ENCODE data around the gene ATP13A4. TPM values are rescaled to one million over a fixed set of nuclear protein-coding genes. Genes with fewer than 3 reads are reported as not detected.

ATP13A4 gene
- total RNA-seq, 1 experiment from 2014 or later: not detected

DNA sequence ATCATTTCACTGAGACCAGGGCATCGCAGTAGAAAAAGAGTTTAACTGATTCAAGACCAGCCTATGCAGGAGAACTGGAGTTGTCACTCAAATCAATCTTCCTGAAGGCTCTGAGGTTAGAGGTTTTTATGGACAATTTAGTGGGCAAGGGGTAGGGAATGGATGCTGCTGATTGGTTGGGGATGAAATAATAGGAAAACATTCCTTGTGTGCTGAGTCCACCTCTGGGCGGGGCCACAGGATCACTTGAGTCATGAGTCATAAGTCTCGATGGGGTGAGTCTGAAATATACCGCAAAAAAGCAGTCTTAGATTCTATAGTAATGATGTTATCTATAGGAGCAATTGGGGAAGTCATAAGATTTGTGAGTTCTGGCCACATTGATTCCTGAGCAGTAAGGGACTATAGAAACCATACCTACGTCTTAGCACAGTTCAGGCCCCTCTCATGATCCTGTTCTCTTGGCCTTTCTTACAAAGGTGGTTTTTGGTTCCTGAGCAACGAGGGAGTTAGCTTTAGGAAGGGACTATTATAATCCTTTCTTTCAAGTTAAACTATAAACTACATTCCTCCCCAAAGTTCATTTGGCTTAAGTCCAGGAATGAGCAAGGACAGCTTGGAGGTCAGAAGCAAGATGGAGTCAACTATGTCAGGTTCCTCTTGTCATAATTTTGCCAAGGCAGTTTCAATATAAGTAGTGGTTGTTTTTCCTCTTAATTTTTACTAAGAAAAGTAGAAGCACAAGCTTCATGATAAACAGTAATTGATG, 35.6 kb upstream of the ATP13A4 start:
- POLR2A ChIA-PET: interaction anchor here (0.7 to 0.9 kb wide), 2 partner anchors 13 to 16 kb away, joined by 4 read pairs; no protein-coding TSS in a partner anchor
- H3K27me3 Mint-ChIP-seq (ENCODE audit: insufficient read depth, unreplicated experiment): no peaks in the 10 kb centered on the region
- no TSS peak for BruUV-seq (replicated peaks)
- intact Hi-C loops (cut with micrococcal nuclease): no loop called here
- DNase-seq (ENCODE audit: unreplicated experiment): peak; percentile 82
- no peak overlapping the region for H3K4me3 Mint-ChIP-seq (ENCODE audit: unreplicated experiment)
- no peaks in the 10 kb centered on the region for H3K36me3 Mint-ChIP-seq (ENCODE audit: insufficient read depth, unreplicated experiment)
- no peak for TF ChIP-seq CTCF (IDR thresholded peaks at IDR 0.05; ENCODE audit: unreplicated experiment)
- H3K27ac Mint-ChIP-seq (ENCODE audit: low read depth, unreplicated experiment): no peak overlapping the region
- CTCF ChIA-PET: interaction anchor here (0.7 kb wide), 1 partner anchor 1125 kb away, joined by 3 read pairs; no protein-coding TSS in a partner anchor
- peaks cover 18% of the 10 kb centered on the region for H3K4me1 Mint-ChIP-seq (ENCODE audit: insufficient read depth, unreplicated experiment)
- H3K9me3 Mint-ChIP-seq (ENCODE audit: unreplicated experiment): no peaks in the 10 kb centered on the region

GRCh38 chr3:193589616-193590015, 34.9 kb upstream of the ATP13A4 start:
- no peak for DNase-seq (ENCODE audit: unreplicated experiment)
- POLR2A ChIA-PET: interaction anchor here (0.5 to 0.7 kb wide), 2 partner anchors 15 to 849 kb away, joined by 4 read pairs; no protein-coding TSS in a partner anchor

GRCh38 chr3:193589129-193589528, 34.4 kb upstream of the ATP13A4 start:
- BruUV-seq (replicated peaks): no TSS peak
- no peak for DNase-seq (ENCODE audit: unreplicated experiment)
- intact Hi-C loops (cut with micrococcal nuclease): no loop called here

More at GRCh38 chr3:193589616-193590015, 34.9 kb upstream of the ATP13A4 start:
- Mint-ChIP-seq H3K4me1 (ENCODE audit: insufficient read depth, unreplicated experiment) (peaks cover 18% of the 10 kb centered on the region), H3K27ac (ENCODE audit: low read depth, unreplicated experiment) (no peak overlapping the region), H3K9me3 (ENCODE audit: unreplicated experiment) (no peaks in the 10 kb centered on the region), H3K27me3 (ENCODE audit: insufficient read depth, unreplicated experiment) (no peaks in the 10 kb centered on the region), H3K36me3 (ENCODE audit: insufficient read depth, unreplicated experiment) (no peaks in the 10 kb centered on the region), H3K4me3 (ENCODE audit: unreplicated experiment) (no peak overlapping the region)
- intact Hi-C loops (cut with micrococcal nuclease): no loop called here
- CTCF ChIA-PET: interaction anchor here (0.7 kb wide), 1 partner anchor 128 kb away, joined by 3 read pairs; no protein-coding TSS in a partner anchor
- no peak for TF ChIP-seq CTCF (IDR thresholded peaks at IDR 0.05; ENCODE audit: unreplicated experiment)
- no TSS peak for BruUV-seq (replicated peaks)

More at GRCh38 chr3:193589129-193589528, 34.4 kb upstream of the ATP13A4 start:
- Mint-ChIP-seq H3K27me3 (ENCODE audit: insufficient read depth, unreplicated experiment) (no peaks in the 10 kb centered on the region), H3K4me1 (ENCODE audit: insufficient read depth, unreplicated experiment) (peaks cover 18% of the 10 kb centered on the region), H3K4me3 (ENCODE audit: unreplicated experiment) (no peak overlapping the region), H3K36me3 (ENCODE audit: insufficient read depth, unreplicated experiment) (no peaks in the 10 kb centered on the region), H3K27ac (ENCODE audit: low read depth, unreplicated experiment) (no peak overlapping the region), H3K9me3 (ENCODE audit: unreplicated experiment) (no peaks in the 10 kb centered on the region)
- POLR2A ChIA-PET: interaction anchor here (0.5 to 0.7 kb wide), 2 partner anchors 15 to 850 kb away, joined by 4 read pairs; no protein-coding TSS in a partner anchor
- CTCF ChIA-PET: interaction anchor here (0.7 kb wide), 1 partner anchor 127 kb away, joined by 3 read pairs; no protein-coding TSS in a partner anchor
- no peak for TF ChIP-seq CTCF (IDR thresholded peaks at IDR 0.05; ENCODE audit: unreplicated experiment)
